ENCODE measurements around the gene SETX.
"Not testable (repeated sequence)": the region's sequence is repeated elsewhere in the genome, so short reads cannot be mapped to it uniquely, and the experiment has no call there.

SETX gene, protein sequence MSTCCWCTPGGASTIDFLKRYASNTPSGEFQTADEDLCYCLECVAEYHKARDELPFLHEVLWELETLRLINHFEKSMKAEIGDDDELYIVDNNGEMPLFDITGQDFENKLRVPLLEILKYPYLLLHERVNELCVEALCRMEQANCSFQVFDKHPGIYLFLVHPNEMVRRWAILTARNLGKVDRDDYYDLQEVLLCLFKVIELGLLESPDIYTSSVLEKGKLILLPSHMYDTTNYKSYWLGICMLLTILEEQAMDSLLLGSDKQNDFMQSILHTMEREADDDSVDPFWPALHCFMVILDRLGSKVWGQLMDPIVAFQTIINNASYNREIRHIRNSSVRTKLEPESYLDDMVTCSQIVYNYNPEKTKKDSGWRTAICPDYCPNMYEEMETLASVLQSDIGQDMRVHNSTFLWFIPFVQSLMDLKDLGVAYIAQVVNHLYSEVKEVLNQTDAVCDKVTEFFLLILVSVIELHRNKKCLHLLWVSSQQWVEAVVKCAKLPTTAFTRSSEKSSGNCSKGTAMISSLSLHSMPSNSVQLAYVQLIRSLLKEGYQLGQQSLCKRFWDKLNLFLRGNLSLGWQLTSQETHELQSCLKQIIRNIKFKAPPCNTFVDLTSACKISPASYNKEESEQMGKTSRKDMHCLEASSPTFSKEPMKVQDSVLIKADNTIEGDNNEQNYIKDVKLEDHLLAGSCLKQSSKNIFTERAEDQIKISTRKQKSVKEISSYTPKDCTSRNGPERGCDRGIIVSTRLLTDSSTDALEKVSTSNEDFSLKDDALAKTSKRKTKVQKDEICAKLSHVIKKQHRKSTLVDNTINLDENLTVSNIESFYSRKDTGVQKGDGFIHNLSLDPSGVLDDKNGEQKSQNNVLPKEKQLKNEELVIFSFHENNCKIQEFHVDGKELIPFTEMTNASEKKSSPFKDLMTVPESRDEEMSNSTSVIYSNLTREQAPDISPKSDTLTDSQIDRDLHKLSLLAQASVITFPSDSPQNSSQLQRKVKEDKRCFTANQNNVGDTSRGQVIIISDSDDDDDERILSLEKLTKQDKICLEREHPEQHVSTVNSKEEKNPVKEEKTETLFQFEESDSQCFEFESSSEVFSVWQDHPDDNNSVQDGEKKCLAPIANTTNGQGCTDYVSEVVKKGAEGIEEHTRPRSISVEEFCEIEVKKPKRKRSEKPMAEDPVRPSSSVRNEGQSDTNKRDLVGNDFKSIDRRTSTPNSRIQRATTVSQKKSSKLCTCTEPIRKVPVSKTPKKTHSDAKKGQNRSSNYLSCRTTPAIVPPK (N-terminal part only)

GRCh38 chr9:132354637-132355355, at the start of gene SETX:
SETX (minus strand) TSS chr9:132354986; CDS start chr9:132349428, 5,558 bp downstream.
- DNase-seq = peak; percentile 95

DNA sequence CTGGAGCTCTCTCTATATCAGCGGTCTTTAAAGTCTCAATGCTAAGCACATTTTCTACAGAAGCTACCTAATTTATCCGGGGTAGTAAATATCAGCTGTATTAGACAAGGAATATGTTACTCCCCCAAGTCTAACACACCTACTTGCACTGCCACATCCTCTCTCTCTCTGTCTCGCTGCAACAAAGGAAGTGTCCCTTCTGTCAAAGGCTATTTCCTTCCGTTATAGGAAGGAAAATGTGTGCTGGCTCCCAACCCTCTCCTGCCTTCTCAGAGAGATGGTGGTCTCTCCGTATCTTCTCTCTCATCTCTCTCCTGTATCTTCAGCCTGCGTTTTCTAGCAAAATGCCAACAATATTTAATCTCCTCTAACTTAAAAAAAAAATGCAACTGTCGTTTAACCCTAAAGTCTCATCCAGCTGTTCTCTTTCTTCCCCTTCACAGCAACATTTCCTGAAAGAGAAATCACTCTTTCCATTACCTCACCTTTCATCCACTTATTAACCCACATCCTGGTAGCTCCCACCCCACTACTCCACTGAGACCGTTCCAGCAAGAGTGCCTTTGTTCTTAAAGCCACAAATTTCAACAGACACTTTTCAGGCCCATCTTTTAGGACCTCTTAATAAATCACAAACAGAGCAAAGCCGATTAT, 49.6 kb upstream of the SETX start:
- no peak for DNase-seq

GRCh38 chr9:132401824-132402223, 47.0 kb upstream of the SETX start:
- DNase-seq = no peak

DNA sequence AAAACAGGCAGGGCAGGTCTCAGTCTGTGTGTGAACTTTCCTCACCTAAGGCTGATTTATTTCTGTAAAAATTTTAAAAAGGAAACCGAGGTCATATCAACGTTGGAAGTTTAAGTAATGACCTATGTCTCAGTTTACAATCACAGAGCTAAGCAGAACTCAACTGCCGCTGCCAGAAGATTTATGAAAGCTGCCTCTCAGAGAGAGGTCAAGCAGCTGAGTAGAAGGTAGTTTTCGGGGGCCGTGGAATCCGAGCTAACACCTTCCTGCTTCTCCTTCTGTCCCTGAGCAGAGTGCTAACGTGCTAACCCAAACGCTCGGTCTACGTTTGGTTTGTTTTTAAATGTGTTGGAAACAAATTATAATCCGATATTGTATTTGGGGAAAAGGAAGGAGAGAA, 40.8 kb upstream of the SETX start:
- no peak for DNase-seq

GRCh38 chr9:132391449-132391848, 36.7 kb upstream of the SETX start:
- no peak for DNase-seq

- DNase-seq = no peak
Measured at GRCh38 chr9:132390966-132391365, 36.2 kb upstream of the SETX start.

- DNase-seq = no peak
Measured at GRCh38 chr9:132387133-132387532, 32.3 kb upstream of the SETX start.

- no peak for DNase-seq
Measured at GRCh38 chr9:132384376-132384775, 29.6 kb upstream of the SETX start.

- DNase-seq = no peak
Measured at GRCh38 chr9:132383462-132383883, 28.7 kb upstream of the SETX start.

DNA sequence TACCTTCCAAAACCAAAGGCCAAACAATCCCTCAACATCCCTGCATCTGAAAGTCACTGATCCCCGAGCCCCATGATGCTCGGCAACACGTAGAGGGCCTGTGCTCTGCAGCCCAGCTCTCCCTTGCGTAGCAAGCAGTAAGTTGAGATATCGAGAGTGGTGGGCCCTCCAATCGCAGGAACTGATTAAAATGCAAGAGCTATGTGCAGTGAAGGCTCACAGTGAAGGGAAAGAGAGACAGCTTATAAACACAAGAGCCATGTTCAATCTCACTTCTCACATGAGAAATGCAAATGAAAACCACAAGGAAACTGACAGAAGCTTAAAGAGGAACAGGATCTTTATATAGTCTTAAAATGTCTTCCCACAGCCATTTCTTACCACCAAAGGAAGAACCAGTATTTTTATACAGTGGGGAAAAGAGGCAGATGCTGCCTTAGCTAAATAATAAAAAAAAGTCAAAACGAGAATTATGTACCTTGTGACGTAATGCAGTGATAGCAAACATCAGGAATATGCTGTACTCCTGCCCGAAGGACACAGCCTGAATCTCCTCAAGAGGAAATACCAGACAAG, 27.3 kb upstream of the SETX start:
- DNase-seq = no peak

GRCh38 chr9:132378416-132378815, 23.6 kb upstream of the SETX start:
- DNase-seq = not testable (repeated sequence)

DNA sequence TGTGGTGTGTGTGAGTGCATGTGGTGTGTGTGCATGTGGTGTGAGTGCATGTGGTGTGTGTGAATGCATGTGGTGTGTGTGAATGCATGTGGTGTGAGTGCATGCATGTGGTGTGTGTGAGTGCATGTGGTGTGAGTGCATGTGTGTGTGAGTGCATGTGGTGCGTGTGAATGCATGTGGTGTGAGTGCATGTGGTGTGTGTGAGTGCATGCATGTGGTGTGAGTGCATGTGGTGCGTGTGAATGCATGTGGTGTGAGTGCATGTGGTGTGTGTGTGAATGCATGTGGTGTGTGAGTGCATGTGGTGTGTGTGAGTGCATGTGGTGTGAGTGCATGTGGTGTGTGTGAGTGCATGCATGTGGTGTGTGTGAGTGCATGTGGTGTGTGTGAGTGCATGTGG, 23.0 kb upstream of the SETX start:
- not testable (repeated sequence) for DNase-seq

DNA sequence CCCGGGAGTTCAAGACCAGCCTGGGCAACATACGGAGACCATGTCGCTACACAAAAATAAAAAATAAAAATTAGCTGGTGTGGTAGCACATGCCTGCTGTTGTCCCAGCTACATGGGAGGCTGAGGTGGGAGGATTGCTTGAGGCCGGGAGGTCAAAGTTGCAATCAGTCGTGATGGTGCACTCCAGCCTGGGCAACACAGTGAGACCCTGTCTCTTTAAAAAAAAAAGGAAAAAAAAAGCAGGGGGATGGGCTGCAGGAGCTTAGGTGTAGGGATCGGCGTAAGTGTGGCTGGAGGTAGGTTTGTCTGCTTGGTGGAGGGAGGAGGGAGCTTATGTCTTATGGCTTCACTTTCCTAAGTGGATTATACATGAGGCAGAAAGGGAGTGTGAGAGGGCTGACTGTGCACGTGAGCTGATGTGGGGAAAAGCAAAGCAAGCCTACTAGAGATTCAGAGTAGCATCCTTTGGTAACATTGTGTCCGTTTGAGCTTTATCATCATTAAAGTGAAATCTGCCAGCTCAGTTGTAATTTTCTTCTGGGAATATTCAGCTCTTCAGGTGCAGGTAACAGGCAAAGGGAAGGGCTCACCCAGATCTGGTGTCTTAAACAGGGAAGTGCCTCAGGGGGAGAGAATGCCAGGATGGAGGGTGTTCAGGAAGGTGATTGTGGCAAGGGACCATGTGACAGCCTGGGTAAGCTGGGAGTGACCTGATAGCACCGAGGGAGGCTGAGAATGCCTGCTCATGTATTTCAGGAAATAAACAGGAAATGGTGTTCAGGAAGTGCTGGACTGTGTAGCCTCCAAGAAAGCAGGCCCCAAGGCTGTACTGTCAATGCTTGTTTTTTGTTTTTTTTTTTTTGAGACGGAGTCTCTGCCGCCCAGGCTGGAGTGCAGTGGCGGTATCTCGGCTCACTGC, 17.6 kb upstream of the SETX start:
- DNase-seq = no peak

DNA sequence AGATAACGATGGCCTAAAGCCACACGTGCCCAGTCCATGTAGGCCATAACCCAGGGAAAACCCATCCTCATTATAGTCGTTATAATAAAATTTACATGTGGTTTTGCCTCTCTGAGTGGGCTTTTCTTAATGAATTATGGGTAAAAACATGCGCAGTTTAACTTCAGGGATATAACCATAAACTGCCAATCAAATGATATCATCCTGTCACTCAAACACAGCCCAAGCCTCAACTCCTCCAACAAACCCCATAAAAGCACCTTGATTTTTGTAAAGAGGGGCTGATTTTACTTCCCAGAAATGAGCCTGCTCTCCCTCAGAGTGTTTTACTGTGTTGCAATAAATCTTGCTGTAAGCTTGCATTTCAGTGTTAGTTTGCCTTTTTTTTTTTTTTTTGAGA, 15.8 kb upstream of the SETX start:
- DNase-seq = no peak

- no peak for DNase-seq
Measured at GRCh38 chr9:132369421-132369820, 14.6 kb upstream of the SETX start.

DNA sequence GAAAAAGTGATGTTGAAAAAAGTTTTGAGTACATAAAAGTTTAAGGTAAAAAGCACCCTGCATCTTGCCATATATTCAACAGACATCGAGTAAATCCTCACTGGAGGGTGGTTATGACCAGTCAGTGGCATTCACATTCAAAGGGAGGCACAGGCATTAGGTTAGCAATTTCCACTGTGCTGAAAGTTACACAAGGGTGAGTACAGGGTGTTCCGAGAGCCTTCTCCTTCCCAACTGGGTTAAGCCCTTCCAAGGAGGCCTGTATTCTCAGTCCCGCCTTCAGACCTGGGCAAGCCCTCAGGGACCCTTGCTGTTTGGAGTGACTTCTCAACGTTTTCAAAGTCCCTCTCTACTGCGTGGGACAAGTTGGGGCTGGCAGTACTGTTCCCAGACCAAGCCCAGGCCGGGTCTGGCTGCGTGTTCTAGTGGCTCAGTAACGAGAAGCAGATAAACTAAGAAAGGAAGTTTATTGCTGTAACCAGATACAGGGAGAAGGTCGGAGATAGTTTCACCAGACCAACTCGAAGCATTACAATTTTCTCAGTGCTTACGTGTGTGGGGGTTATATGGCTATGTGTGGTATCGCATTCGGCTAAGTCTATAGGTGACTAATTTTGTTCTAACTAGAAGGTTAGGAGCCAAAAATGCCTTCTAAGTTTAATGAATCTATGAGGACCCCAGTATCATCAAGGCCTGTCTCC, 13.0 kb upstream of the SETX start:
- no peak for DNase-seq

DNA sequence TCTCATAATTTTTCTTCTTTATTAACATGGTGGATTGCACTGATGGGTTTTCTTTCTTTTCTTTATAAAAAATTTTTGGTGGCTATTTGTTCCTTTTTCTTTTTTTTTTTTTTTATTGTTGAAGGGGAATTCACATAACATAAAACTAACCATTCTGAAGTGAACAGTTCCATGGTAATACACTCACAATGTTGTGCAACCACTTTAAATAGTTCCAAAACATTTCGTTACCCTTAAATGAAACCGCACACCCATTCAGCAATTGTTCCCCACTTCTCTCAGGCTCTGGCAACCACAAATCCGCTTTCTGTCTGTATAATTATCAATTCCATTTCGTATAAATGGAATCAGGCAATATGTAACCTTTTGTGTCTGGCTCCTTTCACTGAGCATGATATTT, 11.7 kb upstream of the SETX start:
- DNase-seq = no peak

GRCh38 chr9:132365986-132366385, 11.2 kb upstream of the SETX start:
- DNase-seq = no peak

DNA sequence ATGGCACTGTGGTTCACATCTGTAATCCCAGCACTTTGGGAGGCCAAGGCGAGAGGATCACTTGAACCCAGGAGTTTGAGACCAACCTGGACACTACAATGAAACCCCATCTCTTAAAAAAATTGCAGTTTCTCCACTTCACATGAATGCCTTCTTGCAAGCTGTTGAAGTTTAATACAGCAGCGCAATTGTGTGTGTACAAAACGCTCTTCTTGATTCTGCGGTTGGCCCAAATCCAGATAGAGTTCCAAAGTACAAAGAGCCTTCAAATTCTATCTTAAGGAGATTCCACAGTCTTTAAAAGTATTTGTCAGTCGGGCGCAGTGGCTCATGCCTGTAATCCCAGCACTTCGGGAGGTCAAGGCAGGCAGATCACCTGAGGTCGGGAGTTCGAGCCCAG, 9.3 kb upstream of the SETX start:
- DNase-seq = no peak

GRCh38 chr9:132357764-132358163, 3.0 kb upstream of the SETX start:
- no peak for DNase-seq

Measured in stimulated activated naive CD4-positive, alpha-beta T cell treated with Interleukin-2 at 50 U/mL for 16 hours (primary cell).